Neutrophil (primary cell): ENCODE data around the gene DNAJC7.

Source experiments
- H3K27ac ChIP-seq: fragments of 200-600 bp; sonication (generic); 2 replicates; pipeline ENCODE4 v1.5.1; 2016; ENCODE audit warnings: mild to moderate bottlenecking, moderate library complexity
- H3K27me3 ChIP-seq: fragments of 200-600 bp; sonication (generic); 2 replicates; pipeline ENCODE4 v1.6.0; 2016; ENCODE audit warnings: mild to moderate bottlenecking
- H3K36me3 ChIP-seq: fragments of 200-600 bp; sonication (generic); 2 replicates; pipeline ENCODE4 v1.5.1; 2017
- H3K4me1 ChIP-seq, 2 experiments: fragments of 200-600 bp in 1 of 2; sonication (generic) in 1 of 2; 1 replicate in 1 of 2; 2 replicates in 1 of 2; pipeline versions ENCODE4 v1.5.1 to v1.6.1; 2013 to 2016; ENCODE audit warnings: low read depth in 1 of 2, low read length in 1 of 2, mild to moderate bottlenecking in 1 of 2, moderate library complexity in 1 of 2; ENCODE audit not compliant: control insufficient read depth in 1 of 2, insufficient read depth in 1 of 2
- H3K4me3 ChIP-seq, 2 experiments: fragments of 200-600 bp in 1 of 2; sonication (generic) in 1 of 2; 1 replicate in 1 of 2; 2 replicates in 1 of 2; pipeline ENCODE4 v1.5.1; 2013 to 2016; ENCODE audit warnings: low read depth in 1 of 2, low read length in 1 of 2, mild to moderate bottlenecking in 1 of 2, moderate library complexity in 1 of 2
- H3K9me3 ChIP-seq: fragments of 200-600 bp; sonication (generic); 2 replicates; pipeline ENCODE4 v1.5.1; 2016
- TF ChIP-seq, protein P1 (sequence below): fragments of 200-600 bp; sonication (generic); IDR thresholded peaks from 2 replicates; pipeline ENCODE4 v1.5.1; 2016; ENCODE audit warnings: antibody characterized with exemption

Gene DNAJC7

GRCh38 chr17:41968676-41969075, 48.6 kb downstream of the DNAJC7 start:
- Histone ChIP-seq H3K36me3 (peaks cover 29% of the 10 kb centered on the region), H3K9me3 (no peaks in the 10 kb centered on the region), H3K27ac (no peak overlapping the region), H3K4me1 (peaks cover 20 to 22% of the 10 kb centered on the region in 2 experiments), H3K4me3 (no peak overlapping the region), H3K27me3 (no peaks in the 10 kb centered on the region)
- TF ChIP-seq, protein P1, sequence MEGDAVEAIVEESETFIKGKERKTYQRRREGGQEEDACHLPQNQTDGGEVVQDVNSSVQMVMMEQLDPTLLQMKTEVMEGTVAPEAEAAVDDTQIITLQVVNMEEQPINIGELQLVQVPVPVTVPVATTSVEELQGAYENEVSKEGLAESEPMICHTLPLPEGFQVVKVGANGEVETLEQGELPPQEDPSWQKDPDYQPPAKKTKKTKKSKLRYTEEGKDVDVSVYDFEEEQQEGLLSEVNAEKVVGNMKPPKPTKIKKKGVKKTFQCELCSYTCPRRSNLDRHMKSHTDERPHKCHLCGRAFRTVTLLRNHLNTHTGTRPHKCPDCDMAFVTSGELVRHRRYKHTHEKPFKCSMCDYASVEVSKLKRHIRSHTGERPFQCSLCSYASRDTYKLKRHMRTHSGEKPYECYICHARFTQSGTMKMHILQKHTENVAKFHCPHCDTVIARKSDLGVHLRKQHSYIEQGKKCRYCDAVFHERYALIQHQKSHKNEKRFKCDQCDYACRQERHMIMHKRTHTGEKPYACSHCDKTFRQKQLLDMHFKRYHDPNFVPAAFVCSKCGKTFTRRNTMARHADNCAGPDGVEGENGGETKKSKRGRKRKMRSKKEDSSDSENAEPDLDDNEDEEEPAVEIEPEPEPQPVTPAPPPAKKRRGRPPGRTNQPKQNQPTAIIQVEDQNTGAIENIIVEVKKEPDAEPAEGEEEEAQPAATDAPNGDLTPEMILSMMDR: no peak

DNA sequence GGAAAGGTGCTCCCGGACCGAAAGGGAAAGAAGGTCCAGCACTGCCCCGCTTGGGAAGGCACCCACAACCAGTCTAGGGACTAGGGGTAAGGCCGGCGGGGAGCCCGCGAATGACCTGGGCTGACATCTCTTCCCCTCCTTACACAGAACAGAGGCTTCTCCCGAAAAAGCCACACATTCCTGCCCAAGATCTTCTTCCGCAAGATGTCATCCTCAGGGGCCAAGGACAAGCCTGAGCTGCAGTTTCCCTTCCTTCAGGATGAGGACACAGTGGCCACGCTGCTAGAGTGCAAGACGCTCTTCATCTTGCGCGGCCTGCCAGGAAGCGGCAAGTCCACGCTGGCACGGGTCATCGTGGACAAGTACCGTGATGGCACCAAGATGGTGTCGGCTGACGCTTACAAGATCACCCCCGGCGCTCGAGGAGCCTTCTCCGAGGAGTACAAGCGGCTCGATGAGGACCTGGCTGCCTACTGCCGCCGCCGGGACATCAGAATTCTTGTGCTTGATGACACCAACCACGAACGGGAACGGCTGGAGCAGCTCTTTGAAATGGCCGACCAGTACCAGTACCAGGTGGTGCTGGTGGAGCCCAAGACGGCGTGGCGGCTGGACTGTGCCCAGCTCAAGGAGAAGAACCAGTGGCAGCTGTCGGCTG, 49.2 kb downstream of the DNAJC7 start:
- H3K27me3 ChIP-seq: no peaks in the 10 kb centered on the region
- H3K36me3 ChIP-seq: peaks cover 23% of the 10 kb centered on the region
- no peak overlapping the region for H3K4me3 ChIP-seq
- peaks cover 20 to 22% of the 10 kb centered on the region in 2 experiments for H3K4me1 ChIP-seq
- H3K9me3 ChIP-seq: no peaks in the 10 kb centered on the region
- TF ChIP-seq, protein P1: no peak
- H3K27ac ChIP-seq: no peak overlapping the region

- TF ChIP-seq, protein P1: no peak
- peaks cover 16% of the 10 kb centered on the region for H3K36me3 ChIP-seq
These were observed 49.9 kb downstream of the DNAJC7 start for GRCh38 chr17:41967141-41967920.

DNA sequence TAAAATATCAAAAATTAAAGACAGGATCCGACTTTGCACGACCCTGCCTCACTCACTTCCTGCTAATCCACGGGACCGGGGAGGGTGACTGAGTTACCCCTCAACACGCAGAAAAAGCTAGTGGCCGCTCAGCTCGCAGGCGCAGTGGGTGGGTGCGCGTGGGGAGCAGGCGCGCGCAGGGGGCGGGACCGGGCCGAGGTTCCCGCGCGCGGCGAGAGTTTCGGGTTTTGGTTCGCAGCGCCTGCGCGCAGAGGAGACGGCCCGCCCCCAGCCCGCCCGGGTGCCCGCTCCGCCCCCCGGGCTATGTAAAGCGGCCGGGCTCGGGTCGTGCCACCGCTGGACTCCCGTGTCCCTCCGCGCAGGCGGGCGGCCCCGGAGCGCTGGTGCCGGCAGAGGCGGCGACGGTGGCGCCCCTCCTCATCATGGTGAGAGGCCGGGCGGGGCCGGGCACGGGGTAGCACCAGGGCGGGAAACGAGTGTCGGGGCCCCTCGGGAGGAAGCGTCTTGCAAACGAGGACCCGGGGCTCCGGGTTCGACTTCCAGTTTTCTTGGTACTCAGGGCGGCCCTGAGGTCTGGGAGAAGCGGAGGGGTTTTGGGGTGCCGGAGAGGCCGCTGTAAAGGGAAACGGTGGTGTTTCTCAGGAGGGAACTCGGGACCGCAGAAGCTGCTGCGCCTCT, 50.6 kb downstream of the DNAJC7 start, which contains the start of gene CNP:
Gene CNP (plus strand): TSS at position 333 of the 678 bp plus-strand sequence. CDS start 90 bp downstream, at position 423.
- Histone ChIP-seq H3K4me3 (peak within 1 kb of the TSS; percentile 69 to 97), H3K4me1 (peaks cover 20 to 22% of the 10 kb centered on the region in 2 experiments), H3K9me3 (no peaks in the 10 kb centered on the region), H3K27ac (peak within 1 kb of the TSS; percentile 80), H3K27me3 (no peaks in the 10 kb centered on the region), H3K36me3 (peaks cover 8% of the 10 kb centered on the region)
- TF ChIP-seq, protein P1: no peak

More at GRCh38 chr17:41967141-41967920, 49.9 kb downstream of the DNAJC7 start:
- Histone ChIP-seq H3K9me3 (no peaks in the 10 kb centered on the region), H3K4me3 (peak overlapping the region; percentile 69 to 97), H3K27me3 (no peaks in the 10 kb centered on the region), H3K27ac (peak overlapping the region; percentile 80), H3K4me1 (peaks cover 20 to 22% of the 10 kb centered on the region in 2 experiments)

- H3K9me3 ChIP-seq: no peaks in the 10 kb centered on the region
- H3K27me3 ChIP-seq: no peaks in the 10 kb centered on the region
- TF ChIP-seq, protein P1: no peak
- peaks cover 4% of the 10 kb centered on the region for H3K36me3 ChIP-seq
- H3K4me3 ChIP-seq: peak overlapping the region; percentile 69 to 97
- peak overlapping the region; percentile 80 for H3K27ac ChIP-seq
- H3K4me1 ChIP-seq: peaks cover 20 to 22% of the 10 kb centered on the region in 2 experiments
These were observed 51.4 kb downstream of the DNAJC7 start for GRCh38 chr17:41965694-41966462.
